ENCODE results near the gene CA10. TPM values are rescaled to one million over a fixed set of nuclear protein-coding genes. Genes with fewer than 3 reads are reported as not detected.

CA10 gene
- total and polyA plus RNA-seq, 2 of the 4 experiments (the other 2 are of a cell fraction), result not detected

GRCh38 chr17:51701501-51701900 lies 457.0 kb downstream of the CA10 start:
- Histone ChIP-seq H2BK20ac (ENCODE audit: low read depth, low read length) (no peak overlapping the region), H3K14ac (replicated peaks; ENCODE audit: low read depth, low read length) (no peak overlapping the region), H3K4me2 (ENCODE audit: low read depth, low read length) (no peak overlapping the region), H2BK15ac (ENCODE audit: low read depth, low read length) (no peak overlapping the region), H3K23ac (ENCODE audit: low read depth, low read length) (no peak overlapping the region), H4K8ac (ENCODE audit: low read depth in 2 of 2, low read length in 2 of 2) (no peak overlapping the region), H2AK9ac (replicated peaks; ENCODE audit: low read depth, low read length, poor library complexity) (no peak overlapping the region), H2BK5ac (ENCODE audit: low read depth, low read length, poor library complexity, severe bottlenecking) (no peak overlapping the region), H2BK120ac (ENCODE audit: low read depth, low read length) (no peak overlapping the region), H3K9me1 (ENCODE audit: insufficient read depth, low read length) (no peaks in the 10 kb centered on the region), H2AFZ (replicated peaks; ENCODE audit: low read length, poor library complexity) (no peak overlapping the region), H3K18ac (ENCODE audit: low read depth, low read length) (no peak overlapping the region), H2AK5ac (ENCODE audit: low read depth, low read length) (no peak overlapping the region), H4K91ac (ENCODE audit: insufficient read depth, low read depth, low read length) (no peak overlapping the region), H3K56ac (ENCODE audit: extremely low read depth, insufficient read depth, low read length) (no peak overlapping the region), H3K27me3 (ENCODE audit: control insufficient read depth, insufficient read depth, low read length) (no peaks in the 10 kb centered on the region), H3K4ac (ENCODE audit: low read depth, low read length) (no peak overlapping the region), H3K36me3 (ENCODE audit: control insufficient read depth, insufficient read depth, low read length) (no peaks in the 10 kb centered on the region), H4K20me1 (ENCODE audit: insufficient read depth, low read length) (no peaks in the 10 kb centered on the region), H3K9ac (ENCODE audit: low read depth, low read length) (no peak overlapping the region), H3K9me3 (ENCODE audit: control insufficient read depth, insufficient read depth, low read length) (peaks cover 22% of the 10 kb centered on the region), H3K4me3 (ENCODE audit: insufficient read depth, low read depth, low read length) (no peak overlapping the region), H4K5ac (ENCODE audit: low read depth, low read length) (no peak overlapping the region), H3K27ac (ENCODE audit: insufficient read depth, low read length) (no peak overlapping the region), H3K79me1 (ENCODE audit: low read depth in 1 of 2, low read length in 2 of 2) (no peaks in the 10 kb centered on the region), H3K4me1 (ENCODE audit: control insufficient read depth, insufficient read depth, low read length) (no peaks in the 10 kb centered on the region)
- in situ Hi-C loops (cut with MboI; ENCODE audit: low sequenced_read_pairs) (no loop called here), intact Hi-C loops (cut with micrococcal nuclease) (no loop called here), dilution Hi-C loops (cut with HindIII; ENCODE audit: low sequenced_read_pairs, unreplicated experiment) (no loop called here)
- no CpG with 5 or more reads among the region's 2 CpGs for WGBS, 2 experiments (ENCODE audit: extremely low coverage in 2 of 2, insufficient read length in 1 of 2)
- no TSS peak for BruUV-seq (replicated peaks)
- no peak for DNase-seq
- no peak for ATAC-seq (ENCODE audit: low read depth)
- TF ChIP-seq RAD21 (IDR thresholded peaks at IDR 0.05; ENCODE audit: low read length), result no peak
- TF ChIP-seq BHLHE40 (IDR thresholded peaks at IDR 0.05; ENCODE audit: low read depth, low read length), result no peak
- TF ChIP-seq RCOR1 (IDR thresholded peaks at IDR 0.05; ENCODE audit: insufficient replicate concordance, low read length), result no peak
- no peak for TF ChIP-seq NFE2L2 (IDR thresholded peaks at IDR 0.05; ENCODE audit: low read depth, low read length)
- no peak for TF ChIP-seq ELK1 (IDR thresholded peaks at IDR 0.05; ENCODE audit: borderline replicate concordance, low read depth, low read length)
- no peak for TF ChIP-seq MXI1 (IDR thresholded peaks at IDR 0.05; ENCODE audit: borderline replicate concordance, low read depth, low read length)
- no peak for TF ChIP-seq CHD1 (IDR thresholded peaks at IDR 0.05; ENCODE audit: low read depth, low read length)
- TF ChIP-seq POLR2A (IDR thresholded peaks at IDR 0.05; ENCODE audit: low read depth, low read length), result no peak
- no peak for TF ChIP-seq RFX5 (IDR thresholded peaks at IDR 0.05; ENCODE audit: low read depth, low read length)
- TF ChIP-seq MAZ (IDR thresholded peaks at IDR 0.05; ENCODE audit: borderline replicate concordance, low read depth, low read length), result no peak
- CTCF ChIA-PET, result no interaction called here
- POLR2A ChIA-PET (ENCODE audit: unreplicated experiment), result no interaction called here
